Head of caudate nucleus (tissue), 42 donors: ENCODE measurements around the gene TECTB.

Experiments used
- DNase-seq, 42 donors: peaks; one replicate each; pipeline versions ENCODE4 v3.0.0 to v3.0.0-alpha.2; 2020 to 2021; ENCODE audit warnings: mixed read lengths in 7 of 42
- intact Hi-C: fragments of 100-400 bp; cut with DNase I; formaldehyde crosslinking; loops from one replicate; pipeline ENCODE4 v1.15.0; 2022

Gene TECTB

DNA sequence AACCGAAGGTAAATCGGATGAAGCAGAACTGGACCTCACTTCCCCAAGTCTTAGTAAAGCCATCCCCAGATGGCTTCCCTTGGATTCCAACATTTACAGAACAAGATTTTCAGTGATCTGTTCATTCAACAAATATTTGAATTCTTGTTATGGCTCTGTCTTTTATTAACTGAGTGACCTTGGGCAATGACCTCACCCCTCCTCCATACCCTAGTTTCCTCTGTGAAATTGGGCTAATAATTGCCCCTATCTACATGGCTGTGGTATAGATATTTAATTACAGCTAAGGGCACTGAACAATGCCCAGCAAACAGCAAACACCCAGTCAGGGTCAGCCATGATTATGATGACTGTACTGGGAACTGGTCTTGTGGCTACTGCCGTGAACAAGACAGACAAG is 19.1 kb downstream of the TECTB start:
- intact Hi-C loops = no loop called here
- no peak for DNase-seq

DNA sequence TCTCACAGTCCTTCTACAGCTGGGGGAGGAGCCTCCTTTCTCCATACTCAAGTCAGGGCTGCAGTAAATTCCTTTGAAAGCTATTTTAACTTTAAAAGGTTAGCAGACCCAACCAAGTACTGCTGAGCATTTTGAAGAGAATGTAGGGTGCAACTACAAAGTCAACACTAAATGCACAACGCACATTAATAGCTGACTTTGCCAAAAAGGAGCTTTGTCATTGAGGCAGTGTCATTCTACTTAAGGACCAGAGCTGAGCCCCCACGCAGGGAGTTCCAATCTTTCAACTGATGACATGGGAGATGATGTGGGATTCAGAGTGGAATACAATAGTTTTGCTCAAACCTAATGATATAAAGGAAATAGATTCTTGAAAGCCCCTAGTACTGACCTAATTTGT is 20.3 kb downstream of the TECTB start:
- intact Hi-C loops = no loop called here
- no peak for DNase-seq

DNA sequence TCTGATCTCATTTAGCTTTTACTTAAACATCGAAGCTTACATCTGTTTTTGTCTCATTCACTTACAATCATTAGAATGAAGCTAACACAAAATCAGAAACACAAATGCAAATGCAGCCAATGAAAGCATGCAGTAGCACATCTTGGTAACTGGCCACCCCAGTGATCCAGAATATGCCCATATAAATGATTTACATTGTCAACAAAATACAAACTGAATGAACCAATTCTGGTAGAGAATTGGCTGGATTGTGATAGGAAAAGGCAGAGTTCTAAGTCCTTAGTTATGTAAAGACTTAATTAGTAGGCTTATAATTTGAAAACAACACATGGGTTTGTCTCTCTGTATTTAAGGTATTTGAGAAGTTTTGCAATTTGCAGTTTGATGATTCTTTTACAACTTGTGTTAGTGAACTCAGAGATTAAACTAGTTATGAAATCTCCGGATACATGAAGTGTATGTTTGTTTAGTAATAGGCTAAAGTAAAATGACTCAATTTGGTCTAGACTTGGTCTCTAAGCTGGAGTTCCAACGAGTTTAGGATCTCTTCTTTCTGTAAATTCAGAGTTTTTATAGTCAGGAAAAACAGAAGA is 21.2 kb downstream of the TECTB start:
- intact Hi-C loops = no loop called here
- no peak for DNase-seq

DNA sequence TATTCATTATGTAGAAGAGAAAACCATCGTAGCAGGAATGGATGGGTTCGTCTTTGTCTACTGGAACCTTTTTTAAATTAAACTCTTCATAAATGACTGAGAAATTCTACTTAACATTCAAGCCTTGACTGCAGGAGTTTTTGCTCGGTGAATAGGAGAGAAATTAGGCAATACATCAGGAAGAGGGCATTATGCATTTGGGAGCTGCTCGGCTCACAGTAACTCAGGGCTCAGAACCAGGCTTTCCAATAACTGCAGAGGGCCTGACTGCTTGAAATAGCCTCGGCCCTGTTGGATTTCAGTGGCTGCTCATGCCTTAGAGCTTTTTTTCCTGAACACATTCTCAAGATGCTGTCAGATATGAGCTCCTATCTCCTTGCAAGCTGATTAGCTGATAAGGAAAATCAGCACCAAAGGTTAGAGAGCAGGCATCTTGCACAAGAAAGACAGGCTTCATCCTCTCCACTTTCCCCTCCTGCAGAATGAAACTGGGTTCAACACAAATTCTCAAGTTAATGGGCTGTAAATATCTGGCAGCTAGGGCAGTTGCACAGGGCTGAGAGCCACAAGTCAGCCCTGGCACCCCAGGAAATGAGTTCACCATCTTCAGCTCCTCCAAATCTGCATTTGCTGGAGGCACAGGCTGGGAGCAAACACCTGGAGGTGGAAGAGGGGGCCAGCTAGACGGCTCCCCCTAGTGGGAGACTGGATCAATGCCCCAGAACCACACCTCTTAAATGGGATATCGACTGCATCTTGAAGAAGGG is 24.3 kb downstream of the TECTB start:
- intact Hi-C loops = no loop called here
- DNase-seq = peak in 37 of 42 donors; percentile 19 to 74 (median 43)

DNA sequence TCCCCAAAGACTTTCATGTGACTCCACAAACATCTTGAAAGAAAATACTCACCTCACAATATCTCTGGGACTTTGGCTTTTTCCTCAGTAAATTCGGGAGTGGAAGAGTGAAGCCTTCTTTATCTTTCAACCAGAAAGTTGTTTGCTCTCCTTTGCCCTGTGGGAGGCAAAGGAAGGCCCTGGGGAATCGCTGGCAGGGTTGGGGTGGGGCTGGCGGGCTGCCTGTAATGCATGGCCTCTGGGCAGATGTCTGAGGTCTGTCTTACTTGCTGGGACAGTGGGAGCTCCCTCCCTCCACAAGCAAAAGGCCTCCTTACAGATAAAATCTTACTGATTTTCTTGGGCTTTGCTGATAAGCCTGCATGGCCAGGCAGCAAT is 24.9 kb downstream of the TECTB start:
- intact Hi-C loops = no loop called here
- no peak for DNase-seq

DNA sequence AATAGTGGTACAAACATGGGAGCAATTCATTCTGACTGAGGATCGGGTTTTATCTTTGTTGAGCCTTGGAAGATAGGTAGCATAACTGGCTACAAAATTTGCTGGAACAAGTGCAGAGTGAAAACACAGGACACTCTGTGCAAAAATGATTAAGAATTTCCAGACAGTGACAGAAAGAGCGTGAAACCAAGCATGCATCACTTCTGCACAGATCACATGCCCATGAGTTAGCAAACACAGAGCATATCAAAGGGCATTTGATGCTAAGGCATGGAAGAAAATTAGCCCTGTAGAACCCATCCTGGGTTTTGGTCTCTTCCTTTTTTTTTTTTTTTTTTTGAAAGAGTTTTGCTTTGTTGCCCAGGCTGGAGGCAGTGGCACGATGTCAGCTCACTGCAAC is 28.3 kb downstream of the TECTB start:
- DNase-seq = no peak
- intact Hi-C loops = no loop called here

DNA sequence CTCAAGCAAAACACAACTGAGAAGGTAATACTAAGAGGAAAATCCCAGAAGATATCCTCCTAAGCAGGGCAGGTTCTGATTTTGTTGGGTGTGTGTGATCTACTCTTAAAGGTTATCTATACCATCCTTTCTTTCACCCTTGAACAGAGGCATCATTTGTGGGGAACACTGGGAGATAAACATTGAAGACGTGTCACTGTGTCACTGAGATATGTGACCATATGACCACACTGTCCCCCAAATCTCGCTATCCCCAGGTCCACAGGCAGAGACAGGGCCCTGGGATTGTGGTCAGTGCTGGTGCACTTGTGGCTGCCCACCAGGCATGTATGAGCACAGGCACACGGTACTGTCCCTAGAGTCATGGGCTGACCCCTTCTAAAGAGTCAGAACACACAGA is 30.0 kb downstream of the TECTB start:
- DNase-seq = no peak
- intact Hi-C loops = no loop called here

DNA sequence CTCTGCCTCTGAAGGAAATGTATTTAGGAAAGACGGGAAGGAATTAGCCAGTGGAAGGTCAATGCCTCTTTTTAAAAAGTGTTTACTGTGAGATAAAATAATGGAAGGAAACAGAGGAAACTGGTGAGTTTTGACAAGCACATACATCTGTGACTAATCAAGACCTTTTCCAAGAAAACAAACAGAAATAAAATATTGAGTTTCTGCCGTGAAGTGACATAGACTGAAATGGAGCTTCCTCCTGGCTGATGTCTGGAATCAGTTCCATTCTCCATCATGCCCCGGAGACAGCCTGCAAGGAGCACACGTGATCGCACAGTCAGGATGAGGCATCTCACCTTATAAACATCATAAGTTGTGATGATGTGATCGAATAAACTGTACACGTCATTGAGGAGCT is 30.7 kb downstream of the TECTB start:
- DNase-seq = no peak
- intact Hi-C loops = no loop called here

DNA sequence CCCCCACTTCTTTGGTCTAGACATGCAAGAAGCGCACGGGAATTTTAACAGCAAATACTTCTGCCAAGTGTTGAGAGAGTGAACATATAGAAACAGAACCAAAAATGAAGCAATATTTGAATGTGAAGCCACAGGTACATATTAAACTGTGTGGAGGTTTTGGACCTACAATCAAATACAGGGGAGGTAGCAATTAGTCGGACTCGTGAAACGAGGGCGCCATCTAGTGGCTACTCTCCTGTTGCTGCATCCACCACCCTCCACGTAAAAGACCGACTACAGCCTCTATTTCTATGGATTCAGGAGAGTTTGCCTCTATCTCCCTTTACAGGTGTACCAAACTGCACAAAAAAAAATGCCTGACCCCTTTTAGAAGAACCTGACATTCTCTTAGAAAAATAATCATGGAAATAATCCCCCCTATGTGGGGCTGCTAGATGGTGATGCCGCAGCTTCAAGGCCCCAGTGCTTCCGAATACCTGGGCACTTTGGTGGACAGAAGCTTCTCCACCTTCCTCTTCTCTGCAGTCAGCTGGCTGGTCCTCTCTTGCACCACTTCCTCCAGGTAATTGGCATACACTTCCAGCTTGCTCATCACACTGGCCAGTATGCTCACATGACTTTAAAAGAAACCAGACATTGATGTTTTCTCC is 31.7 kb downstream of the TECTB start:
- intact Hi-C loops = no loop called here
- peak; percentile 68 to 95 (median 88) for DNase-seq

DNA sequence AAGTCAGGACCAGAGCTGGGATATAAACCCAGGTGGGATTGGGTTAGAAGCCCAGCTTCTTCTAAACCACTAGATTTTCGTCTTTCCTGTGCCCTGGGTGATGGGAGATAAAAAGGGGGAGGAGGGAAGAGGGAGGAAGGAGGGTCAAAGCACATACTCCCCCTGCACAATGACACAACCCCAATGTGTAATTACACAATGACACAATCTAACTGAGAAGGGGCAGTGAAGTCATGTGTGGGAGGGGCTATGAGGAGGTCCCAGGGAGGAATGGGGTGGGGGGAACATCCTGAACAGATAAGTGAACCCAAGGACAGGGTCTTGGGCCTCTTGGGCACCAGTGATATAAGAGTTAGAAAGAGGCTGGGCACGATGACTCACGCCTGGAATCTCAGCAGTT is 44.5 kb downstream of the TECTB start:
- DNase-seq = no peak
- intact Hi-C loops = no loop called here

DNA sequence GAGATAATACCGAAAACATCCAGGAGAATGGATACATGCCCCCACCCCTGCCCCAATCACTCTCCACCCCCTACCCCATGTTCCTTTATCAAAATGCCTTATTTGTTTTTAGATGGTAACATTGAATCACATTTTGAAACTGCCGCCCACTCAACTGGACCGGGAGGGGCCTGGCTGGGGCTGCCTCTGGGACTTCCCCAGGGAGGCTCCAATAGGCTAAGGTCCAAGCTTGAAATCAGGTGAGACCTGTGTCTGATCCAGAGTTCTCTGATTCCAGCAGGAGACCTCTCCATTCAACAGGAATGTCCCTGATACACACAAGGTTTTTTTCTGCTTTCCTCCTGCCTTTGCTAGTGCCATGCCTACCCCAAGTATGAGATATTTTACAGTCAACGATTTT is 47.0 kb downstream of the TECTB start:
- intact Hi-C loops = no loop called here
- DNase-seq = no peak

DNA sequence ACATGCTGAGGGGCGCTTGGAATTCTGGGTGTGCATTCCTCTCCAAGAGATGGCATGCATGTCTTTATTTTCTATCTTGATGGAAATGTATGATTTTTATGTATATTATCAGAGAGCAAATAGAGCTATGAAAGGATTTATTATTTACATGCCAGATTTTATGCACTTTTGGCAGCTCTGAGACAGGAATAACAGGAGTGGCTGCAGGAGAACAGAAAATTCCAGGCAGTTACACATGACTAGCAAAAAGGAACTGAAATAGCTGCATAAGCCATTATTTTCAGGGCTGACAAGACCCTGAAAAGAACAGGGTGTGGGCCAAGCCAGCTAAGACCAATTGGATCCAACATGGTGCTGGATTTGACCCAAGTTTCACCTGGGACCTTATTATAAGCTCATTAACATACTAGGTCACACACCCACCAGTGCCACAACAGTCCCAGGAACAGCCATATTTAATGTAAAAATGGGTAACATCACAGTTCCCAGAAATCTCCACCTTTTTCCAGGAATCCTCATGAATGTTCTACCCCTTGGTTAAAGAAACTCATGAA is 47.5 kb downstream of the TECTB start:
- DNase-seq = peak in 24 of 42 donors; percentile 3 to 75 (median 36)
- intact Hi-C loops = no loop called here

DNA sequence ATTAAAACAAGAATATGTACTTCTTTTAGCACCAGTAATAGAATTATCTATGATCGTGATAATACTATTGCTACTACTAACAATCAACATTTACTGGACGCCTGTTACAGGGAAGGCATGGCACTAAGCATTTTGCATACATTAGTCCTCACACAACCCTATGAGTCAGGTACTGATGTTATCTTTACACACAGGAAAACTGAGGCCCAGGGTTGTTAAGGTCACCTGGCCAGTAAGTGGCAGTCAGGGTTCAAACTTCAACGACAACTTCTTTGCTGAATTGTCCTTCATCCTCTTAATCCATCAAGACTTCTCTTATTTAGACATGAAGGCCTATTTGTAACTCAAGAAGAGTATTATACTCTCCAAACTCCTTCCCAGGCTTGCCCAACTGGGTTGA is 48.8 kb downstream of the TECTB start:
- peak in 1 of 42 donors; percentile 21 for DNase-seq
- intact Hi-C loops = no loop called here

DNA sequence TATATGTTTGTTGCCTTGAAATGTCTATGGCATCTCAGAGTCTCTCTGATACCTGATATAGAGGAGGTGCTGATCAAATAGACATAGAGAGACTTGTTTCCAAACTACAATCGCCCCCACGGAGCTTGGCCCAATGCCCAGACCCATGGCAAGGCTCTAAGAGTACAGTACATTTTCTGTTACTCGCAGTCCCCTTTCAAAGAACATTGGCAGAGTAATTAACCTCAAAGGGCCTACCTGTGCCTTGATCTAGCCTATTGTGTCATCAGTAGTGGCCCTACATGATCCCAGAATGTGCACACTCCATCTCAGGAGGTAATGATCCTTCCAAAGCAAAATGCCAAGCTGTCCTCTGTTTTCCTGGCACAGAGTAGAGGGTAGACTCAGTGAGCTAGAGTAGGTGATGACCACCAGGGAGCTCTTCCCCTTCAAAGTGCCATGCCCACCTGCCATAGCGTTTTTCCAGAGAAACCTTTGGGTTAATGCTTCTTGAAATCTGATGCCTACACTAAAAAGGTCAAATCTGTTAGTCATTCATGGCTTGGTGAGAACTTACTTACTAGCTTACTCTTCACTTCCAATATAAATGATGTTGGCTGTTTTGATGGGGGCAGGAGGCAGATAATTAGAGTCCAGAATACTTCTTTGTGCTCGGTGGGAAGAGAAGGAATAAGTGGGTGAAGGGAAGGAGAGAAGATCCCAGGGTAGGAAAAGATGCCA is 49.5 kb downstream of the TECTB start:
- DNase-seq = peak in 1 of 42 donors; percentile 27
- intact Hi-C loops = no loop called here

DNA sequence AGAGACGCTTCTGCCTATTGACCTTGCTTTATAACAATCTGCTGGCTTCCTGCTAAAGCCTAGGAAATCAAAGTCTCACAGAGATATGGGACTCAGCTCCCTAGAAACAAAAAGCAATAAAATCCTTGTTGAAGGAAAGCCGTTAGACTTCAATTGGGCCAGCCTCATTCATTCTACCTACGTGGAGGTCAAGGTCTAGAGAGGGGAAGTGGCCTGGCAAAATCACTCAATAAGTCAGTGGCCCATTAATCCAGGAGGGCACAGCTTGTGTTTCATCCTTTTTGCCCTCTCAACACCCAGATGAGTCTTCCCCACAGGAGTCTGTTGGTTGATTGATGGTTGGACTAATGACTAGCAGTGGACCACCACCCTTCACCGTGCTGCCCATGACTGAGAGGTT is 50.3 kb downstream of the TECTB start:
- peak in 1 of 42 donors; percentile 22 for DNase-seq
- intact Hi-C loops = no loop called here

DNA sequence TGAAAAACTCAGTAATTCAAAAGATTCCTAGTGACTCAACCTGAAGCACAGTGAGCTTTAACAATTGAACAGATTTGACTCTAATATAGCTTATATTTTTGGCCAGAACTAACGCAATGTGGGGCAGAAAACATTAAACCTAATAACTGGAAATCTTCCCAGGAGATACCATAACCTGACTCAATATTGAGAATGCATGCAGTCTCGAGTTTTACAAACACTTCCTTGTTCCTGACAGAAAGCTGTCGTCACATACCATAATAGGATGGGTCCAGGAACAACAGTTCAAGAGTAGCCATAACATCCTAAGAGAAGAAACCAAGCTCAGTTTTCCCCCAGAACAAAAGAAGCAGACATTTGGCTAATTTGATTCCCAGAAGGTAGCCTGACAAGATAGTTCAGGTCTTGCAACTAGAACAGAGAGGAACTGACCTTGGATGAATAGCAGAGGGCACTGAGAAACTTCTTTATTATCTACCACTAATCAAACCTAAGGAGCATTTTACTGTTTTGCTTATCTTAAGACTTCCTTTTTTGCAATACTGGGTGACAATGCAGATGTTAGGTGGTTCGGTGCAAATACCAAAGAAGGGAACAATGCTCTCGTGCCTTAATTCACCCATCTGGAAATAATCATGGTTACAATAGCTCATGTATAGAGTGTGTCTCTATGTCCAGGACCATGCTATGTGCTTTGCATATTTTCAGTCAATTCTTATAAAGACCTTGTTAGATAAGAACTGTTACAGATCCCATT is 52.1 kb downstream of the TECTB start:
- intact Hi-C loops = no loop called here

DNA sequence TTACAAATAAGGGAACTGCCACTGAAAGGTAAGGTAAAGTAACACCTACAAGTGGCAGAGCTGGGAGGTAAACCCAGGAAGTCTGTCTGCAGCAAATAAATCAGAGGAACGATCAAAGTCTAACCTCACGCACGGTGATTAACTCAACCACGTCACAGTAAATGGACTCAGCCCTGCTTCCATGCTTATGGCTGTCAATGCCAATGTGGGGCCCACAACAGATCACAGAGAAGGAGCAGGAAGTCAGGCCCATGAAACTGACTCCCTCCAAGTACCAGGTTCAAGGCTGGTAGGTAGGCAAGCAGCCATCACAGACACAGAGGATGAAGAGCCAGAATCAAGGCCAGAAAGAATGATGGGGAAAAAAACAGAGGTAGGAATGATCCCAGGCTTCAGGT is 52.7 kb downstream of the TECTB start:
- DNase-seq = peak in 1 of 42 donors; percentile 23
- intact Hi-C loops = no loop called here

More for the DNA sequence above, 52.1 kb downstream of the TECTB start:
- DNase-seq = peak in 1 of 42 donors; percentile 20

DNA sequence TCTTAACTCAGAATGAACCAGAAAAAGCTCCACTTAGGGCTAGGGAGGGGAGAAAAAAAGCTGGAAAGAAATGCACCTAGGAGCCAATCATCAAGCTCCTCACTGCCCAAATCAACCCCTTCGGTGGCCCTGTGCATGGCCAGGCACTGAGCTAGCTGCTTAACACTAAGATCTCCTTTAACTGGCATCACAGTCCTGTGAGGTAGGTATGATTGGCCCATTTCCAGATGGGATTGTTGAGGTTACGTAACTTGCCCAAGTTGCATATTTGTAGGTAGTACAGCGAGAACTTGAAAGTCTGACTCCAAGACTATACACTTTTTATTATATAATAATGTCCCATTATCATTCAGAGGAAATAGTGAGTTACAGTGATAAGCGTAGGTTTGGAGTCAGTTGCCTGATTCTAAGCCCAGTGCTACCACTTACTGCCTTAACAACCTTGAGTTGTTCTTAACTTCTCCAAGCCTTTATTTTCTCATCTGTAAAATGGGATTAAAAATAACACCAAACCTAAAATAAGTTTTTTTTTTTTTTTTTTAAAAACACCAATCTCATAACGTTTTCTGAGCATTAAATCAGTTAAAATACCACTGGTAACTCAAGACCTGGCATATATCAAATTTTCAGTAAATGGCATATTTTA is 53.5 kb downstream of the TECTB start:
- peak in 1 of 42 donors; percentile 8 for DNase-seq

More for the DNA sequence above, 53.5 kb downstream of the TECTB start:
- intact Hi-C loops = no loop called here
